ENCODE measurements around the gene OTOGL.

The OTOGL gene

GRCh38 chr12:80412343-80412953 lies 313.1 kb downstream of the OTOGL start:
- DNase-seq (ENCODE audit: low read depth in 1 of 2, low spot score in 1 of 2), result peak; percentile 11 to 14
- TF ChIP-seq POLR2AphosphoS5 (IDR thresholded peaks at IDR 0.05; ENCODE audit: low read depth) (no peak), CTCF (IDR thresholded peaks at IDR 0.05; ENCODE audit: insufficient read depth, low read length) (peak; percentile 51)
- Histone ChIP-seq H3K4me3 (replicated peaks; ENCODE audit: insufficient read depth, low read length) (no peak overlapping the region), H3K27me3 (ENCODE audit: insufficient read depth, poor library complexity, severe bottlenecking) (no peaks in the 10 kb centered on the region), H3K27ac (replicated peaks) (no peak overlapping the region)

GRCh38 chr12:80413462-80413861 lies 314.1 kb downstream of the OTOGL start:
- TF ChIP-seq SPI1 (IDR thresholded peaks at IDR 0.05; ENCODE audit: borderline replicate concordance, low read depth) (no peak), POLR2AphosphoS5 (IDR thresholded peaks at IDR 0.05; ENCODE audit: low read depth) (no peak), GABPA (IDR thresholded peaks at IDR 0.05; ENCODE audit: low read depth) (no peak), CTCF (IDR thresholded peaks at IDR 0.05; ENCODE audit: insufficient read depth, low read length) (no peak)
- H3K27me3 ChIP-seq (ENCODE audit: insufficient read depth, poor library complexity, severe bottlenecking), result no peaks in the 10 kb centered on the region
- no peak for DNase-seq (ENCODE audit: low read depth in 1 of 2, low spot score in 1 of 2)
- no peak overlapping the region for H3K27ac ChIP-seq (replicated peaks)
- H3K4me3 ChIP-seq (replicated peaks; ENCODE audit: insufficient read depth, low read length), result no peak overlapping the region

- no peak for DNase-seq (ENCODE audit: low read depth in 1 of 2, low spot score in 1 of 2)
- TF ChIP-seq SPI1 (IDR thresholded peaks at IDR 0.05; ENCODE audit: borderline replicate concordance, low read depth) (no peak), POLR2AphosphoS5 (IDR thresholded peaks at IDR 0.05; ENCODE audit: low read depth) (no peak), CTCF (IDR thresholded peaks at IDR 0.05; ENCODE audit: insufficient read depth, low read length) (no peak)
Measured at GRCh38 chr12:80415466-80415865, 316.1 kb downstream of the OTOGL start.

GRCh38 chr12:80419644-80420043 lies 320.3 kb downstream of the OTOGL start:
- Histone ChIP-seq H3K4me3 (replicated peaks; ENCODE audit: insufficient read depth, low read length) (no peak overlapping the region), H3K27me3 (ENCODE audit: insufficient read depth, poor library complexity, severe bottlenecking) (no peaks in the 10 kb centered on the region), H3K27ac (replicated peaks) (no peak overlapping the region)
- DNase-seq (ENCODE audit: low read depth in 1 of 2, low spot score in 1 of 2), result no peak
- TF ChIP-seq SPI1 (IDR thresholded peaks at IDR 0.05; ENCODE audit: borderline replicate concordance, low read depth) (no peak), GABPA (IDR thresholded peaks at IDR 0.05; ENCODE audit: low read depth) (no peak), CTCF (IDR thresholded peaks at IDR 0.05; ENCODE audit: insufficient read depth, low read length) (no peak), POLR2AphosphoS5 (IDR thresholded peaks at IDR 0.05; ENCODE audit: low read depth) (no peak), REST (IDR thresholded peaks at IDR 0.05; ENCODE audit: insufficient replicate concordance, low read depth) (no peak)

More at GRCh38 chr12:80415466-80415865, 316.1 kb downstream of the OTOGL start:
- Histone ChIP-seq H3K27me3 (ENCODE audit: insufficient read depth, poor library complexity, severe bottlenecking) (no peaks in the 10 kb centered on the region), H3K27ac (replicated peaks) (no peak overlapping the region), H3K4me3 (replicated peaks; ENCODE audit: insufficient read depth, low read length) (no peak overlapping the region)
